Right hindlimb (tissue), 1 donor: ENCODE measurements around the gene HHATL.

Experiments
- DNase-seq: peaks from one replicate; pipeline ENCODE4 v3.0.0-alpha.2; 2018

Gene HHATL

GRCh38 chr3:42663581-42664437 is 38.8 kb downstream of the HHATL start:
- DNase-seq: peak; percentile 17

- DNase-seq: no peak
These were observed 39.6 kb downstream of the HHATL start for GRCh38 chr3:42662813-42663535.

- DNase-seq: peak; percentile 22
These were observed 40.4 kb downstream of the HHATL start for GRCh38 chr3:42662037-42662812.

GRCh38 chr3:42661593-42662022 is 41.0 kb downstream of the HHATL start:
- no peak for DNase-seq

- DNase-seq: peak; percentile 22
These were observed 41.7 kb downstream of the HHATL start for GRCh38 chr3:42660898-42661297.

- DNase-seq: peak; percentile 20
These were observed 42.4 kb downstream of the HHATL start for GRCh38 chr3:42660131-42660715.

- peak; percentile 14 for DNase-seq
These were observed 43.0 kb downstream of the HHATL start for GRCh38 chr3:42659451-42660130.

- DNase-seq: peak; percentile 20
These were observed 43.7 kb downstream of the HHATL start for GRCh38 chr3:42658771-42659390.

- peak; percentile 45 for DNase-seq
These were observed 44.4 kb downstream of the HHATL start for GRCh38 chr3:42658091-42658770.

- no peak for DNase-seq
These were observed 44.9 kb downstream of the HHATL start for GRCh38 chr3:42657675-42658074.

GRCh38 chr3:42656680-42657610 is 45.7 kb downstream of the HHATL start:
- DNase-seq: no peak

- DNase-seq: peak; percentile 18
These were observed 46.5 kb downstream of the HHATL start for GRCh38 chr3:42655980-42656679.

- peak; percentile 71 for DNase-seq
These were observed 47.2 kb downstream of the HHATL start for GRCh38 chr3:42655331-42655888.

GRCh38 chr3:42654331-42655201 is 48.0 kb downstream of the HHATL start:
- peak; percentile 81 for DNase-seq

- DNase-seq: peak; percentile 55
These were observed 48.9 kb downstream of the HHATL start, which contains the start of gene ZBTB47 for GRCh38 chr3:42653560-42654330. ZBTB47 (plus strand) TSS chr3:42653697; CDS start chr3:42658356, 4,659 bp downstream.

GRCh38 chr3:42653303-42653559 is 49.4 kb downstream of the HHATL start:
- DNase-seq: no peak

- peak; percentile 50 for DNase-seq
These were observed 49.8 kb downstream of the HHATL start for GRCh38 chr3:42652611-42653302.
